HCT116 (cell line): ENCODE results near the gene COPS8. TPM values are rescaled to one million over a fixed set of nuclear protein-coding genes. Genes with fewer than 3 reads are reported as not detected.

Experiments used
- ATAC-seq: fragments of 200-7000 bp; cut with Tn5 transposase; 2 replicates; pipeline ENCODE4 v1.9.1; 2020; ENCODE audit warnings: mild to moderate bottlenecking, moderate library complexity
- BruUV-seq: library from RNA; stranded (reverse); fragments of 400-500 nt; replicated peaks from 2 replicates; lab custom pipeline; 2021; lab: Mats Ljungman, UMichigan
- CTCF ChIA-PET: fragments of 300-600 bp; sonication (Branson Sonifier 250); formaldehyde crosslinking; loops from one replicate; lab custom pipeline; 2021; ENCODE audit warnings: antibody characterized with exemption; lab: Charles Lee
- POLR2A ChIA-PET: fragments of 300-600, 350-600 bp; sonication (Branson Sonifier 250); formaldehyde crosslinking; loops from one replicate; lab custom pipeline; 2021; ENCODE audit warnings: antibody characterized with exemption; lab: Charles Lee
- RAD21 ChIA-PET, 2 experiments: fragments of 300-600 bp; sonication (Branson Sonifier 250); formaldehyde crosslinking; loops; one replicate each; lab custom pipeline; 2023; ENCODE audit warnings: low total read pairs in 2 of 2; ENCODE audit not compliant: uncharacterized antibody in 2 of 2, unreplicated experiment in 2 of 2, low non-redundant PET in 1 of 2; lab: Charles Lee
- DNase-seq: peaks from one replicate; pipeline ENCODE4 v3.0.0-alpha.2; 2010; ENCODE audit warnings: low read depth, low spot score
- H2AFZ ChIP-seq: fragments of 200-600 bp; shearing (Covaris generic), sonication (generic); 2 replicates; pipeline ENCODE4 v1.6.1; 2017; ENCODE audit warnings: low read depth, mixed run types, mixed read lengths, antibody characterized with exemption, low read length; ENCODE audit not compliant: poor library complexity, severe bottlenecking
- H3K27ac ChIP-seq: 2 replicates; pipeline ENCODE4 v1.5.1; 2012; ENCODE audit warnings: low read depth, low read length
- H3K27me3 ChIP-seq: fragments of 200-600 bp; sonication (generic); 2 replicates; pipeline ENCODE4 v1.6.1; 2016; ENCODE audit warnings: mixed run types, low read length, mixed read lengths; ENCODE audit not compliant: insufficient read depth
- H3K36me3 ChIP-seq, 2 experiments: fragments of 200-500 bp in 1 of 2; fragments of 200-600 bp in 1 of 2; sonication (Bioruptor generic) in 1 of 2; sonication (generic) in 1 of 2; 2 replicates each; pipeline versions ENCODE4 v1.5.1 to v1.6.1; 2014 to 2016; ENCODE audit warnings: low read length in 2 of 2, inconsistent platforms in 1 of 2, mixed read lengths in 1 of 2, mixed run types in 1 of 2; ENCODE audit not compliant: insufficient read depth in 2 of 2, control insufficient read depth in 1 of 2
- H3K4me1 ChIP-seq, 2 experiments: fragments of 200-600 bp in 1 of 2; sonication (generic) in 1 of 2; 2 replicates each; pipeline versions ENCODE4 v1.5.1 to v1.6.1; 2012 to 2017; ENCODE audit warnings: low read length in 2 of 2, inconsistent platforms in 1 of 2, mild to moderate bottlenecking in 1 of 2, mixed read lengths in 1 of 2, mixed run types in 1 of 2, moderate library complexity in 1 of 2; ENCODE audit not compliant: insufficient read depth in 2 of 2, control insufficient read depth in 1 of 2
- H3K4me2 ChIP-seq: fragments of 200-600 bp; sonication (generic); 2 replicates; pipeline ENCODE4 v1.6.1; 2017; ENCODE audit warnings: mixed run types, low read length, mixed read lengths
- H3K4me3 ChIP-seq, 2 experiments: fragments of 200-600 bp in 1 of 2; sonication (generic) in 1 of 2; replicated peaks in 1 of 2; 2 replicates each; pipeline ENCODE4 v1.5.1; 2011 to 2016; ENCODE audit warnings: low read length in 2 of 2, control low read depth in 1 of 2, low read depth in 1 of 2, mild to moderate bottlenecking in 1 of 2, mixed read lengths in 1 of 2, mixed run types in 1 of 2
- H3K79me2 ChIP-seq: fragments of 200-600 bp; sonication (generic); 2 replicates; pipeline ENCODE4 v1.6.1; 2017; ENCODE audit warnings: mild to moderate bottlenecking, mixed run types, low read length, moderate library complexity, mixed read lengths; ENCODE audit not compliant: insufficient read depth
- H3K9ac ChIP-seq: fragments of 200-600 bp; sonication (generic); 2 replicates; pipeline ENCODE4 v1.6.1; 2016; ENCODE audit warnings: low read length, mixed read lengths
- H3K9me2 ChIP-seq: fragments of 200-600 bp; sonication (generic), shearing (Covaris generic); 2 replicates; pipeline ENCODE4 v1.6.1; 2017; ENCODE audit warnings: mixed run types, mild to moderate bottlenecking, moderate library complexity; ENCODE audit not compliant: insufficient read depth
- H3K9me3 ChIP-seq, 2 experiments: fragments of 200-500 bp in 1 of 2; fragments of 200-600 bp in 1 of 2; sonication (Bioruptor generic) in 1 of 2; sonication (generic) in 1 of 2; 2 replicates each; pipeline ENCODE4 v1.6.1; 2014 to 2017; ENCODE audit warnings: low read length in 2 of 2, mixed read lengths in 2 of 2, inconsistent platforms in 1 of 2, low read depth in 1 of 2, mild to moderate bottlenecking in 1 of 2, mixed run types in 1 of 2, moderate library complexity in 1 of 2; ENCODE audit not compliant: control insufficient read depth in 1 of 2, insufficient read depth in 1 of 2
- H4K20me1 ChIP-seq: fragments of 200-600 bp; sonication (generic), shearing (Covaris generic); 2 replicates; pipeline ENCODE4 v1.6.1; 2017; ENCODE audit warnings: mixed run types, mild to moderate bottlenecking, moderate library complexity; ENCODE audit not compliant: insufficient read depth
- ATF3 ChIP-seq: IDR thresholded peaks from 2 replicates; pipeline ENCODE4 v1.6.1; 2012
- EGR1 ChIP-seq: IDR thresholded peaks from 2 replicates; pipeline ENCODE4 v1.6.1; 2012; ENCODE audit warnings: low read depth
- ELF1 ChIP-seq: IDR thresholded peaks from 2 replicates; pipeline ENCODE4 v1.6.1; 2012; ENCODE audit warnings: low read depth, borderline replicate concordance
- EZH2phosphoT487 ChIP-seq: fragments of 200-600 bp; IDR thresholded peaks from 2 replicates; pipeline ENCODE4 v1.6.1; 2018; ENCODE audit warnings: antibody characterized with exemption, borderline replicate concordance
- FOSL1 ChIP-seq: IDR thresholded peaks from 2 replicates; pipeline ENCODE4 v1.6.1; 2012; ENCODE audit warnings: low read depth
- JUND ChIP-seq: IDR thresholded peaks from 2 replicates; pipeline ENCODE4 v1.6.1; 2012
- POLR2AphosphoS5 ChIP-seq: IDR thresholded peaks from 2 replicates; pipeline ENCODE4 v1.6.1; 2011; ENCODE audit warnings: mild to moderate bottlenecking, low read depth, low read length, moderate library complexity
- SIN3A ChIP-seq: IDR thresholded peaks from 2 replicates; pipeline ENCODE4 v1.6.1; 2012; ENCODE audit warnings: low read depth
- SRF ChIP-seq: IDR thresholded peaks from 2 replicates; pipeline ENCODE4 v1.6.1; 2012; ENCODE audit warnings: low read depth
- YY1 ChIP-seq: IDR thresholded peaks from 2 replicates; pipeline ENCODE4 v1.6.1; 2011; ENCODE audit warnings: low read length, low read depth, moderate library complexity, mild to moderate bottlenecking; ENCODE audit not compliant: insufficient replicate concordance; ENCODE audit errors: extremely low read depth
- ZFX ChIP-seq: fragments of 450-650 bp; IDR thresholded peaks from 2 replicates; pipeline ENCODE4 v1.6.1; 2017
- intact Hi-C: fragments of 100-400 bp; cut with micrococcal nuclease; formaldehyde crosslinking; loops from 2 replicates; pipeline ENCODE4 v1.10.0; 2022
- total RNA-seq: library from RNA; stranded (reverse); gene quantifications from one replicate; pipeline ENCODE4 v1.2.1, GENCODE V29; 2021; ENCODE audit not compliant: unreplicated experiment
- TF ChIP-seq, protein P1 (sequence below): IDR thresholded peaks from 2 replicates; pipeline ENCODE4 v1.6.1; 2011; ENCODE audit warnings: mild to moderate bottlenecking, low read length, moderate library complexity; ENCODE audit not compliant: insufficient replicate concordance; ENCODE audit errors: extremely low read depth
- TF ChIP-seq, protein P2 (sequence below): IDR thresholded peaks from 2 replicates; pipeline ENCODE4 v1.6.1; 2012

COPS8 gene
- total RNA-seq, 1 experiment from 2014 or later = 42.2 TPM

DNA sequence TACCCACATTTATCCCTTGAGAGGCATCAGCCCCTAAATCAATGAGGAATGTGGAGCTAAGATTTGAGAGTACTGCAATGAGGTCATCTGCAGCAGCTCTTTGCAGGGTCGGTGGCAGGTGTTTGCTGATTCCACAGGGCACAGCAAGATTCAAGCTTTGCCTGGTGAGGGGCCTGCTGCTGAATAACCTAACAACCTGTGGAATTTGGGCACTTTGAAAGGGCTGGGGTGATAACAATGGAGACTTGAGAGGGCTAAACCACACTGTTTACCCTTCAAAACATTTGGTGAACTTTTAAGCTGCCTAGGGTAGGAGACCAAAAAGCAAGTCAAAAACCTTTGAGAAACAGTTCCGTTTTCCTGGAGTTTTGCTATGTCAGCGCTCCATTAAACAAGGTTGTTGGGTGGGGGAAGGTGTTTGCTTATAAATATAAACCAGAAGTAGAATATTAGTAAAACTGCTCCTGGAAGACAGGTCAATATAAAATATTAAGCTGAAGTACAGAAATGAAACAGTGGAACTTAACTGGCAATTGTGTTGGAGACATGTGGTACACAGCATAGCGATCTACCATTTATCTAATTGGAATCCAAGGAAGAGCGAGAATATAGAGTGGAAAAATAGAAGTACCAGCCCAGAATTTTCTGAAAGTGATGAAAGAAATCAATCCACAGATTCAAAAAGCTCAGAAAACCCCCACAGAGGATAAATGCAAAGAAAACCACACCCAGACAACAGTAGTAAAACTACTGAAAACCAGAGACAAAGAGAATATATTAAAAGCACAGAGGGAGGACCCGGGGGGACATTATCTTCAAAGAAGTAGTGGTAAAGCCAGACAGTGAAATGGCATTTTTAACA, 15.7 kb downstream of the COPS8 start:
- H2AFZ ChIP-seq = no peak overlapping the region
- H3K27ac ChIP-seq = no peak overlapping the region
- no peak overlapping the region for H3K4me2 ChIP-seq
- H3K9me2 ChIP-seq = no peaks in the 10 kb centered on the region
- DNase-seq (no peak), ATAC-seq (no peak)
- ChIA-PET CTCF (no interaction called here), POLR2A (no interaction called here), RAD21 (no interaction called here)
- H4K20me1 ChIP-seq = no peaks in the 10 kb centered on the region
- H3K4me3 ChIP-seq = no peak overlapping the region
- intact Hi-C loops = no loop called here
- TF ChIP-seq JUND = no peak
- no peak for TF ChIP-seq FOSL1
- no peak for TF ChIP-seq ZFX
- no peak for TF ChIP-seq POLR2AphosphoS5
- TF ChIP-seq SIN3A = no peak
- TF ChIP-seq ATF3 = no peak
- TF ChIP-seq, protein P1, sequence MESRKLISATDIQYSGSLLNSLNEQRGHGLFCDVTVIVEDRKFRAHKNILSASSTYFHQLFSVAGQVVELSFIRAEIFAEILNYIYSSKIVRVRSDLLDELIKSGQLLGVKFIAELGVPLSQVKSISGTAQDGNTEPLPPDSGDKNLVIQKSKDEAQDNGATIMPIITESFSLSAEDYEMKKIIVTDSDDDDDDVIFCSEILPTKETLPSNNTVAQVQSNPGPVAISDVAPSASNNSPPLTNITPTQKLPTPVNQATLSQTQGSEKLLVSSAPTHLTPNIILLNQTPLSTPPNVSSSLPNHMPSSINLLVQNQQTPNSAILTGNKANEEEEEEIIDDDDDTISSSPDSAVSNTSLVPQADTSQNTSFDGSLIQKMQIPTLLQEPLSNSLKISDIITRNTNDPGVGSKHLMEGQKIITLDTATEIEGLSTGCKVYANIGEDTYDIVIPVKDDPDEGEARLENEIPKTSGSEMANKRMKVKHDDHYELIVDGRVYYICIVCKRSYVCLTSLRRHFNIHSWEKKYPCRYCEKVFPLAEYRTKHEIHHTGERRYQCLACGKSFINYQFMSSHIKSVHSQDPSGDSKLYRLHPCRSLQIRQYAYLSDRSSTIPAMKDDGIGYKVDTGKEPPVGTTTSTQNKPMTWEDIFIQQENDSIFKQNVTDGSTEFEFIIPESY = no peak
- TF ChIP-seq EGR1 = no peak
- TF ChIP-seq YY1 = no peak
- TF ChIP-seq, protein P2, sequence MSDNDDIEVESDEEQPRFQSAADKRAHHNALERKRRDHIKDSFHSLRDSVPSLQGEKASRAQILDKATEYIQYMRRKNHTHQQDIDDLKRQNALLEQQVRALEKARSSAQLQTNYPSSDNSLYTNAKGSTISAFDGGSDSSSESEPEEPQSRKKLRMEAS = no peak
- no peak for TF ChIP-seq SRF
- no peak for TF ChIP-seq ELF1
- TF ChIP-seq EZH2phosphoT487 = no peak
- no peak overlapping the region for H3K9ac ChIP-seq
- BruUV-seq = no TSS peak
- H3K79me2 ChIP-seq = peaks cover 2% of the 10 kb centered on the region; the same call in 1 of the 2 replicates
- H3K9me3 ChIP-seq = no peaks in the 10 kb centered on the region
- H3K27me3 ChIP-seq = no peaks in the 10 kb centered on the region
- no peaks in the 10 kb centered on the region for H3K4me1 ChIP-seq
- peaks cover 24 to 31% of the 10 kb centered on the region in 2 experiments for H3K36me3 ChIP-seq
